ENCODE data around the gene HAP1. TPM values are rescaled to one million over a fixed set of nuclear protein-coding genes. Genes with fewer than 3 reads are reported as not detected.

Gene HAP1
- total and polyA plus RNA-seq, 2 of the 8 experiments (the other 6 are each of a cell fraction or from before 2014, with no cell fraction given): 2.3 to 3.6 TPM

- no peak for TF ChIP-seq RAD21 (IDR thresholded peaks at IDR 0.05 in 1 of 2, conservative IDR thresholded peaks at IDR 0.05 in 1 of 2; ENCODE audit: low read depth in 2 of 2, low read length in 2 of 2)
- no peak for TF ChIP-seq CBX8 (IDR thresholded peaks at IDR 0.05; ENCODE audit: borderline replicate concordance, low read depth, low read length)
- TF ChIP-seq SP4 (IDR thresholded peaks at IDR 0.05; ENCODE audit: low read length): no peak
- TF ChIP-seq ATF3 (IDR thresholded peaks at IDR 0.05; ENCODE audit: insufficient read depth, low read depth, low read length): no peak
- TF ChIP-seq NRF1 (IDR thresholded peaks at IDR 0.05; ENCODE audit: low read depth, low read length): no peak
- TF ChIP-seq RNF2 (IDR thresholded peaks at IDR 0.05; ENCODE audit: borderline replicate concordance, low read depth, low read length, missing control alignments, poor library complexity, severe bottlenecking): no peak
- no peak for TF ChIP-seq CHD2 (IDR thresholded peaks at IDR 0.05; ENCODE audit: low read length)
- no peak for TF ChIP-seq USF2 (IDR thresholded peaks at IDR 0.05; ENCODE audit: low read length)
Observed at GRCh38 chr17:41781404-41782110, 47.1 kb upstream of the HAP1 start (continued).

Measured in H1 (cell line).